ENCODE measurements around the gene CEP78.
A peak's percentile ranks its signal among the peaks of the same experiment; 100 is the strongest.

Gene CEP78

GRCh38 chr9:78311075-78311474 lies 75.2 kb downstream of the CEP78 start:
- in situ Hi-C loops (cut with HindIII; ENCODE audit: low sequenced_read_pairs): no loop called here
- TF ChIP-seq CTCF (IDR thresholded peaks at IDR 0.05; ENCODE audit: low read depth, low read length, missing control alignments): no peak
- DNase-seq (ENCODE audit: low read depth): no peak
- H3K4me3 ChIP-seq (ENCODE audit: low read depth, low read length): no peak overlapping the region

DNA sequence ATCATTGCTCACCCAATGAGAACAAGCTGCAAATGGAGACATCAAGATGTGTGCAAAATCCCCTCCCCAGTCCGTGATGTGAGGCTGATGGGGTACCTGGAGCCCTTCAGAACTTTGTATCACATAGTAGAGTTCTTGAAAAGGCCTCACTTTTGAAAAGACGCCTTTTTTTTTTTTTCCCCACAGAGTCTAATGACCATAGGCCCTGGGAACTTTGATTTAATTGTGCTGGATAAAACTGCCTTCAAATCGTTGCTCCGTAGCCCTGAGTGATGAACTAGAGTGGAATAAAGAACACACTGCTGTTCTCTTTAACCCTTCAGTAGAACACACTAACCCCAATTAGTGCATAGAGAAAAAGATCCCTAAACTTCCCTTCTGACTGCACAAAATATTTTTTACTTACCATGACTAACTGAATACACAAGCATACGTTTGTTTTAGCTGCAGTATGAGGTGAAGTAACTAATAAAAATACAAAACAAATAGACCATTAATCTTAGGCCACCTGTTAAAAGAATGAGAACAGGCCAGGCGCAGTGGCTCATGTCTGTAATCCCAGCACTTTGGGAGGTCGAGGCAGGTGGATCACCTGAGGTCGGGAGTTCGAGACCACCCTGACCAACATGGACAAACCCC lies 76.1 kb downstream of the CEP78 start:
- TF ChIP-seq CTCF (IDR thresholded peaks at IDR 0.05; ENCODE audit: low read depth, low read length, missing control alignments): no peak
- H3K4me3 ChIP-seq (ENCODE audit: low read depth, low read length): no peak overlapping the region
- in situ Hi-C loops (cut with HindIII; ENCODE audit: low sequenced_read_pairs): no loop called here
- DNase-seq (ENCODE audit: low read depth): no peak

DNA sequence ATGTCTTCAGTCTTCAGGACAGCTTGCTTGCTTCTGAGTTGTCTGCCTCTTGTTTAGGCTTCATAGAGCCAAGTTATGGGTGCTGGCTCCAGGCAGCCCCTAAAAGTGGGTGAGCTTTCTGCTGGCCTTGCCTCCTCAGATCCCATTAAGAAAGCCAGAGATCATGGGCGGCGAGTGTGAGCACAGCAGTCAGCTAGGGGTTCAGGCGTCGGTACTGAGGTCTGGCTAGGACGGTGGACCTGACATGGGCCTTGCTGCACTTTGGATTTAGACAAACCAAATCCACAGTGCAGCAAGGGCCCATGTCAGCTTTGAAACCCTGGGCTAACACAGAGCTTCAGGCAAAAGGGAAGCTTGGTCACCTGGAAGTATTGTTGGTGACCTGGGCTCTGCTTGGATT lies 78.7 kb downstream of the CEP78 start:
- no peak overlapping the region for H3K4me3 ChIP-seq (ENCODE audit: low read depth, low read length)
- in situ Hi-C loops (cut with HindIII; ENCODE audit: low sequenced_read_pairs): no loop called here
- no peak for DNase-seq (ENCODE audit: low read depth)
- TF ChIP-seq CTCF (IDR thresholded peaks at IDR 0.05; ENCODE audit: low read depth, low read length, missing control alignments): no peak

DNA sequence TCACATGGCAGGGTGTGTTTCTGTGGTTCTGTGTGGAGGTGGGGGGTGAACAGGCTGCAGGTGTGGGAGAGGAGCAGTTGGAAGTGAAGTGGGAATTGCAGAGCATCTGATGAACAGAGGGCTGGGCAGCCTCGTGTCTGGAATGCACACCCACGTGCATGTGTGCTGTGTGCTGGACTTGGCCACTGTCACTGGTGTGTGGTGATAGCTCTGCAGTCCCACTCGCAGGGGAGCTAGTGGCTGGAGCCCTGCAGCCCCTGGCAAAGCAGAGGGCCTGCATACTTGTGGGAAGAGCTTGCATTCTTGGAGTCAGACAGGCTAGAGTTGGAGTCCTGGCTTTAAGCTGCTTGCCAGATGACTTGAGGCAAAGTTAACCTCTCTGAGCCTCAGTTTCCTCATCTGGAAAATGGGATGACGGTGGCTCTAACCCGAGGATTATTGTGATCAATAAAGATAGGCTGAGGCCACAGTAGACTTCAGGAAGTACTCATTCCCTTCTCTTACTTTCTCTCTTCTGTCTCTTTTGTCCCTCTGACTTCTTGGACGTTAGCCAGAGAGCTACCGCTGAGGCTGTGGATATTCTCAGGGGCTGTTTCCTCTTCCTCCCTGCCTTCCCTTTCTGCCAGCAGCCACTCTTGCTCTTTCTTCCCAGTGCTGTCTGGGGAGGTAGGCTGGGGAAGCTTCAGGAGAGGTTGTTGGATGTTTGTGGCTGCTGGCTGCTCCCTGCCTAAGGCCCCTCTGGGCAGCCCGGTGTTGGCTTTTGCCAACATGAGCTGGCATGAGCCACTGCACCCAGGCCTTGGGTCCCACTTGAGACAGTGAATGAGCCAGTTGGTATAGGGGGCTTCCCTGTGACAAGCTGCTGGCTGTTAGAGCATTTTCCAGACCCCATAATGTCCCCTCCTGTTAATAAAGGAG lies 79.3 kb downstream of the CEP78 start:
- H3K4me3 ChIP-seq (ENCODE audit: low read depth, low read length): no peak overlapping the region
- peak; percentile 59 for DNase-seq (ENCODE audit: low read depth)
- in situ Hi-C loops (cut with HindIII; ENCODE audit: low sequenced_read_pairs): no loop called here
- TF ChIP-seq CTCF (IDR thresholded peaks at IDR 0.05; ENCODE audit: low read depth, low read length, missing control alignments): no peak

- no peak for DNase-seq (ENCODE audit: low read depth)
- no peak overlapping the region for H3K4me3 ChIP-seq (ENCODE audit: low read depth, low read length)
- in situ Hi-C loops (cut with HindIII; ENCODE audit: low sequenced_read_pairs): no loop called here
- TF ChIP-seq CTCF (IDR thresholded peaks at IDR 0.05; ENCODE audit: low read depth, low read length, missing control alignments): no peak
Observed at GRCh38 chr9:78316166-78316892, 80.5 kb downstream of the CEP78 start.

DNA sequence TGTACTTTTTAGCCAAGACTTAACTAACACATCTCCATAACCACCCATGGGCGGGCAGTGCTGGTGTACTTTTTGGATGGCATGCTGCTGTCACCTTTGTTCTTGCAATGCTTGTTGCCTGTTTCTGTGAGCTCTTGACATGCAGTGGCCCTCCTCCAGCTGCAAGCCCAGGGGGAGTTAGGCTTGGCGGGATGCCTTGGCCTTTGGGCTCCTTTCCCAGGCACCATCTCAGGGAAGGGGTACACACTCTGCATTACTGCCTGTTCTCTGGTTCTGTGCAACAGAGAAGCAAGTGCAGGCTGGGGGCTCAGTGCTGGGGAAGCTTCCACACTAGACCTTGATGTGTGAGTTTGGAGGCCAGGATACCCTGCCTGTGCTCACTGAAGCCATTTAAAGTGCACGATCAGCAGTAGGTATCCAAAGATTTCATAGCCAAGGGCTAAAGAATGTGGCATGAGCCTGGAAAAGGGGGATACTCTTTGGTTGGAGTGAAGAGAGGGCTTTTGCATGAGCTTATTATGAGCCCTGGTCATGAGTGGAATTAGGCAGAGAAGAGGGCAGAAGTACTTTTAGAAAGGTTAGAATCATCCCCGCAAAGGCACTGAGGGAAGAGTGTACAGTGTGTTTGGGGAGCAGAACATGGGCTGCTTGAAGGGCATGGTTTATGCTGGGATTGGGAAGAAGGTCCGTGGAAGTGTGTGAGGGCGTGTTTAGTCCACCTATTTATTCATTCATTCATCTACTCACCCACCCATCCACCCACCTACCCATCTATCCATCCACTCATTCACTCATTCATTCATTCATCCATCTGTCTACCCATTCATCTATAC lies 83.5 kb downstream of the CEP78 start:
- in situ Hi-C loops (cut with HindIII; ENCODE audit: low sequenced_read_pairs): no loop called here
- TF ChIP-seq CTCF (IDR thresholded peaks at IDR 0.05; ENCODE audit: low read depth, low read length, missing control alignments): no peak
- no peak for DNase-seq (ENCODE audit: low read depth)
- H3K4me3 ChIP-seq (ENCODE audit: low read depth, low read length): no peak overlapping the region

Measured in astrocyte of the cerebellum (primary cell).